GM19351 (cell line): Measurements from ENCODE around the gene MACROD2.
A peak's percentile ranks its signal among the peaks of the same experiment; 100 is the strongest.

Experiments used
- ATAC-seq: cut with Tn5 transposase; IDR thresholded peaks from one replicate; pipeline ENCODE4 v1.9.1; 2021; ENCODE audit warnings: mild to moderate bottlenecking, moderate library complexity; ENCODE audit not compliant: unreplicated experiment

The MACROD2 gene

DNA sequence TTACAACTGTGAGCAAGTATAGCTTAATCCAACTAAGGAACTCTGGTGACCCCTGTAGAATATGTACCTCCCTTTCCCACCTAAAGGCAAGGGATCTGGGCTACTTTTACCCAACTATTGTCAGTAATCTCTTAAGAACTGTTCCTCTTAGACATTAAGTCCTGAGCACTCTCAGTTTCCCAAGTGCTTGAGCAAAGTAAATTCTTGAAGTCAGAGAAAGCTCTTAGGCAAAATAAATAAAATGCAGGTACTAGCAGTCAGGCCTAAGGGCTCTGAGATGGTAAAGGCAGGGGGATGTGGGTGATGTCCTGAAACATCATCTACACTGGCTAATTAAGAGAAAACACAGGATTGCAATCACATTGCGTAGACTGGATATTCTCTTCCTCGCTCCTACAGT, 788.5 kb downstream of the MACROD2 start:
- ATAC-seq, result no peak

- no peak for ATAC-seq
These were observed 789.9 kb downstream of the MACROD2 start for GRCh38 chr20:14785065-14785743.

- no peak for ATAC-seq
These were observed 794.9 kb downstream of the MACROD2 start for GRCh38 chr20:14790190-14790589.

DNA sequence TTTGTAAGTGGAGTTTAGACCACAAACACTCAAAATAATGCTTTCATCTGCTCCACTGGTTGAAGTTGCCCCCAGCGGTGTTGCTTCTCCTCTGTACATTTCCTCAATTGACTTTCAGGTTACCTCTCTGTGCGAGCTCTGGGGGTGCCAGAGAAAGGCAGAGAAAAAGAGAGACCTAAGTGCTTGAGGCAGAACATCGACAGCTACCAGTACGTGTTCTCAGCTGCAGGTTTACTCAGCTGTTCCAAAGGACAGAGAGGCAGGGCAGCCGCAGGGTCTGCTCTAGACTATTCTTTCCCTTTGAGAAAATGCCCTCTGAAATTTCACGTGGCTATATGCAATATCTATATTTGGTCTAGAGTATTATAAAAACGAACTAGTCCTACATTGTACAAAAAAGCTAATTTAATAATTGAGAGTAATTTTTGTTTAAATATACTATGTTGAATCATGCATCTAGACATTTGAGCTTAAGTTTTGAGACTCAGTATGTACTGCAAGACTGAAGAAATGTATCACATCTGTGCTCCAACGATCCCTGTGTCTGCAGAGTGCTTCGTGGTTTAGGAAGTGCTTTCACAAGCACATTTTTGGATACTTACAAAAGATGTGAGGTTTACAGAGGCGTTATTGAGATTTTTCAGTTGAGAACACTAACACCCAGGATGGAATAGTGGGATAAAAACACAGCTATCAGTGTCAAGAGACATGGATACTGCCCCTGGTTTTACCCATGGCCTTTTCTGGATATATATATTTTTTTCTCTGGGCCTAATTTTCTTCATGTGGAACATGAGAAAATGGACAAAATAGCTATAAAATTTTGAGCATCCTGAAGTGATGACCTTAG, 795.7 kb downstream of the MACROD2 start:
- no peak for ATAC-seq

GRCh38 chr20:14792915-14793314, 797.6 kb downstream of the MACROD2 start:
- ATAC-seq, result no peak

DNA sequence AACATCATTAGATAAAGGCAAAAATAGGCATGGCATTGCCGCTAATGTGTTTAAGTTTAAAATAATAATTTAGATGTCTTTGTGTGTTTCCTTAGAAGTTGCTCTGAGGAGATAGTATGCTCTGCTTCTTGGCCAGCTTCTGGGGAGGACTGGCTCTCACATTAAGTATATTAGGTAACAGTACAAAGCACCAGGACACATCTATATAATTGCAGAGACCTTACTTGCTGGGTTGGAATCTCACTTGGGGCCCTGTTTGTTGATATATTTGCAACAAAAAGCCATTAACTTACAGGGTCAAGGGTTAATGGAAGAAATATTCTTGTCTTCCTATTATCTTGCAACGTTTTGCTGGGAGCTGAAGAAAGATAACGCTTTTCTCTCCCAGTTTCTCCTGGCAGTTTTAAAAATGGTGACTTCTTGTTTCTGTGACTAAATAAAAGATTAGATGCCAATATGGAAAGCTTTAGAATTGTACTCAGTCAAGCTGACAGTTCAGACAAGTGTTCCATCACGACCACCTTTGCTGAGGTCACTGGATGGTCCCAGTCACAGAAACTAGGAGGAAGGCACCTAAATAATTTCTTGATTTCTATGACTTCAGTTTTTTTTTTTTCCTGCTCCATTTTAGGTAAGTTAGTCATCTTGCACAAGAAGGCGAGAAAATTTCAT, 804.4 kb downstream of the MACROD2 start:
- ATAC-seq, result no peak

DNA sequence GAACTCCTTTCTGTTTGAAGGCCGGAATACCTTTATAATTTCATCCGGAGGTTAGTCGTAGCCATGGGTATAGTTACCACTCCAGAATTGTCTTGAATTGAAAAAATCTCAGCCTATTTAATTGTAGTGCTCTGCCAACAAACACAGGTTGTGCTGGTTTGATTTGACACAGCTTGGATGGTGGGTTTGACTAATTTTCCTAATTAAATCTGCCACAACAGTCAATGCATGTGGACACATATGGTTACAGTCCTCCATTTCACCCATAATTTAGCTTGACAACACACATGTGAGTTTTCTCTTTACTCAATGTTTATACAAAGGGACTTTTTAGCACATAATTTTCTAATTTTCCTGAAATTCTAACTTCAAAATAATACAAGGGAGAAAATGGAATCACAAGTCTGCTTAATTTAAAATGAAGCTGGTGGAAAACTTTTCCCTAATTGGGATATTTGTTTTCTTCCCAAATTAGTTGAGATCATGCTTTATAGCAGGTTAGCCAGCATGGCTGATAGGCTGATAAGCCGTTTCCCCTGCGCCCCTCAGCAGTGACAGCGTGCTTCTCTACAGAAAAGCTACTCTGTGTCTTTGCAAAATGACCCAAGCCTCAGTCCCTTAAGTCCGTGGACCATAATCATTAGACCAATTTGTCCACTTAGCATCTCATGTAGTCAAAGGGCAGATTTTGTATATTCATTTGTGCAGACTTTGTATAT, 805.5 kb downstream of the MACROD2 start:
- no peak for ATAC-seq

- peak; percentile 77 for ATAC-seq
These were observed 806.4 kb downstream of the MACROD2 start for GRCh38 chr20:14801591-14802325.

DNA sequence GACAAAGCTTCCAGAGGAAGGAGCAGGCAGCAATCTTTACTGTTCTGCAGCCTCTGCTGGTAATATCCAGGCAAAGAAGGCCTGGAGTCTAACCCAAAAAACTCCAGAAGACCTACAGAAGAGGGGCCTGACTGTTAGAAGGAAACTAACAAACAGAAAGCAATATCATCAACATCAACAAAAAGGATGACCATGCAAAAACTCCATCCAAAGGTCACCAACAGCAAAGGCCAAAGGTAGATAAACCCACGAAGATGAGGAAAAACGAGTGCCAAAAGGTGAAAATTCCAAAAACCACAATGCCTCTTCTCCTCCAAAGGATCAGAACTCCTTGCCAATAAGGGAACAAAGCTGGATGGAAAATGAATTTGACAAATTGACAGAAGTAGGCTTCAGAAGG, 811.9 kb downstream of the MACROD2 start:
- ATAC-seq, result no peak

DNA sequence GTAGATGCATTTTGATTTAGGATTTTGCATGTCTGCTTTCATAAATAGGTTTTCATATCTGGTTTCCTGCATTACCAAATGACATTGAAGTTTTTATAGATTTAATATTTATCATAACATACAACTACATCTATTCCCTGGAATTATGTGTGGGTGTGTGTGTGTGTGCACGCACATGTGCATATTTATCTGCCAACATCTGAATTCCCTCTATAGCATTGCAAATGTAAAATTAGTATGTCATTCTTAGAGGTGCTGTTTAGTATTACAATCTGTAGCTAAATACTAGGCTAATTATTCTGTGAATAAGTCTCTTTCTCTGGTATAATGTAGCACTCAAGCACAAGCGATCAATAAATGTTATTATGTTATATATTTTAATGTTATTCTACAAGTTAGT, 820.0 kb downstream of the MACROD2 start:
- ATAC-seq, result no peak

- no peak for ATAC-seq
These were observed 821.2 kb downstream of the MACROD2 start for GRCh38 chr20:14816471-14816870.

GRCh38 chr20:14817101-14817500, 821.8 kb downstream of the MACROD2 start:
- no peak for ATAC-seq

GRCh38 chr20:14820771-14821170, 825.5 kb downstream of the MACROD2 start:
- no peak for ATAC-seq

DNA sequence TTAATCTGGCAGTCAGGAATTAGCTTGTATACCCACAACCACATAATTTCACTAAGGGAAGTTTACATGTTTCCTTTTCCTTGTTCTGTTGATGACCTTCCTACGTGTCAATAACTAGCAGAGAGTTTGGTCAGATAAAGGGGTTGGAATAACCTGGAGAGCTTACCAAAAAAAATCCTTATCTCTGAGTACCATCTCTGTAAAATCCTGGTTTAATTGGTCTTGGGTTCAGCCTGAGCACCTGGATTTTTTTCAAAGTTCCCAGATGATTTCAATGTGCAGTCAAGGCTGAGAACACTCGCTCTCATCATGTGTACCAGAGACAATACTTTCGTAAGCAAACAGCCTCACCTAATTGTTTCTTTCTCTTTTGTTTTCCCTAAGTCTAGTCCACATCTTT, 825.9 kb downstream of the MACROD2 start:
- ATAC-seq, result no peak

DNA sequence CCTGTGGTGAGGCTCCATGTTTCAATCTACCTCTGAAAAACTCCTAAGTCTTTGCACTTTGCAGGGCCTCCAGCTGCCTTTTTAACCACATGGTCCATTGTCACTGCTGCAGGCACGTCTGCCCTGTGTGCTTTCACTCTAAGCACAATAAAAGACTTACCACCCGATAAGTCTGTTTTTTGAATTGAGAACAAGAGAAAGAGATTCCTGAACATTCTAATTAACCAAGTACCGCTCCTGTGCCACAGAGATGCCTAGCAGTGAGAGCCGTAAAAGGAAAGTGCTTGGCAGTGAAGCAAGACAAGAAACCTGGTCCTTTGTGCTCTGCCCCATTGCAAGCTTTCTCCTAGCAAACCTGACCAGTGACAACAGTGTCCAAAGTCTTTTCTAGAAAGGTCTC, 829.7 kb downstream of the MACROD2 start:
- ATAC-seq, result no peak

- no peak for ATAC-seq
These were observed 831.4 kb downstream of the MACROD2 start for GRCh38 chr20:14826543-14827313.

DNA sequence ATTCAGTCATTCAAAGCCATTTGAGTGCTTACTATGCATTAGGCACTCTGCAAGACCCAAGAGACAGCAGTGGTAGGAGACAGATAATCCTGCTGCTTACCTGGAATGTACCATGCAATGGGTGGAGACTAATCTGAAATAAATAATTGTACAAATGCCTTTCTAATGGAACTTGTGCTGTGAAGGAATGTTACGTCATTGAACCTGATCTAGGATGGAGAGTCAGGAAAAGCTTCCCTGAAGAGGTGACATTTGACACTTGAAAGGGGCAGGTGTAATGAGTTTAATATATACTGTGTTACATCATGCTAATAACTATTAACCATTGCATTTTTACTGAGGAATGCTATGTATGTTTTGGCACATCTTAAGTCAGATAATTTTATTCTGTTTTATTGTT, 833.1 kb downstream of the MACROD2 start:
- ATAC-seq, result no peak

- ATAC-seq, result peak; percentile 49
These were observed 834.6 kb downstream of the MACROD2 start for GRCh38 chr20:14829906-14830305.

DNA sequence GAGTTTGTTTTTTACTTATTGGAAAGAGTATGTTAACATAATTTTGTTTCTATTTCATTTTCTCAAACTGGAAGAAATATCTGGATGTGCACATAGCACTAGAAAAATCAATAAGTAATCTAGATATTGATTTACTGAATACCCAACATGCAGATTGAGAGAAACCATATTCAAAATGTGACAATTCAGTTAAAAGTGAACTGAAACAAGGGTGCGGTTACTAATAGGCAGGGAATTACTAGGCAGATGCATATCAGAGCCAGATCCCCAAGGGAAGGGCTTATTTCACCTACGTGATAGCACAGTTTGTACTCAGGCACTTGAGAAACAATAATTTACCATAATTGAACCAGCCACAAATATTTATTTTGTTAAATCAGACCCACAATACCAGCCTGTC, 835.1 kb downstream of the MACROD2 start:
- ATAC-seq, result peak; percentile 76

- peak; percentile 8 for ATAC-seq
These were observed 835.6 kb downstream of the MACROD2 start for GRCh38 chr20:14830899-14831298.
